HepG2 (cell line): ENCODE data around the gene RGL1. TPM values are rescaled to one million over a fixed set of nuclear protein-coding genes. Genes with fewer than 3 reads are reported as not detected.

Experiments
- CREB1 ChIP-seq, 2 experiments: fragments of 450-650 bp in 1 of 2; IDR thresholded peaks; 2 replicates each; pipeline ENCODE4 v1.6.1; 2016 to 2017; ENCODE audit warnings: control low read depth in 1 of 2, mild to moderate bottlenecking in 1 of 2, missing compliant biosample characterization in 1 of 2, missing genetic modification characterization in 1 of 2
- GTF2F1 ChIP-seq: fragments of 150-350 bp; IDR thresholded peaks from 2 replicates; pipeline ENCODE4 v1.6.1; 2014; ENCODE audit warnings: low read length
- IRF2 ChIP-seq: IDR thresholded peaks from 2 replicates; pipeline ENCODE4 v1.6.1; 2018; ENCODE audit warnings: missing genetic modification reagents, missing compliant biosample characterization
- KAT8 ChIP-seq: IDR thresholded peaks from 2 replicates; pipeline ENCODE4 v1.6.1; 2016; ENCODE audit warnings: missing genetic modification reagents, missing compliant biosample characterization
- POLR2AphosphoS5 ChIP-seq: IDR thresholded peaks from 2 replicates; pipeline ENCODE4 v1.6.1; 2012; ENCODE audit warnings: low read depth, low read length
- RARA ChIP-seq: IDR thresholded peaks from 2 replicates; pipeline ENCODE4 v1.6.1; 2016; ENCODE audit warnings: missing genetic modification reagents, missing compliant biosample characterization
- SAP130 ChIP-seq: IDR thresholded peaks from 2 replicates; pipeline ENCODE4 v1.6.1; 2016; ENCODE audit warnings: low read depth
- SIX4 ChIP-seq: sonication (generic); formaldehyde crosslinking; IDR thresholded peaks from 2 replicates; pipeline ENCODE4 v1.4.0; 2020; ENCODE audit warnings: missing genetic modification reagents
- TBX3 ChIP-seq: fragments of 450-650 bp; IDR thresholded peaks from 2 replicates; pipeline ENCODE4 v1.6.1; 2017; ENCODE audit warnings: antibody characterized with exemption, mild to moderate bottlenecking, inconsistent platforms, borderline replicate concordance
- TEAD2 ChIP-seq: sonication (generic); formaldehyde crosslinking; IDR thresholded peaks from 2 replicates; pipeline ENCODE4 v1.9.0; 2021; ENCODE audit warnings: missing genetic modification reagents
- TEAD3 ChIP-seq: optimal IDR thresholded peaks from 2 replicates; pipeline ENCODE3; 2016; ENCODE audit warnings: borderline replicate concordance
- ZNF605 ChIP-seq: sonication (generic); formaldehyde crosslinking; IDR thresholded peaks from 2 replicates; pipeline ENCODE4 v1.8.0; 2022; ENCODE audit warnings: mild to moderate bottlenecking, missing genetic modification reagents
- ZNF614 ChIP-seq: IDR thresholded peaks from 2 replicates; pipeline ENCODE4 v1.6.1; 2018; ENCODE audit warnings: missing biosample characterization, missing genetic modification reagents, inconsistent platforms, borderline replicate concordance
- ZNF792 ChIP-seq: IDR thresholded peaks from 2 replicates; pipeline ENCODE4 v1.6.1; 2016
- ZNF839 ChIP-seq: sonication (generic); formaldehyde crosslinking; IDR thresholded peaks from 2 replicates; pipeline ENCODE4 v1.4.0; 2020; ENCODE audit warnings: missing genetic modification reagents, mild to moderate bottlenecking, borderline replicate concordance
- polyA plus RNA-seq, 8 experiments: library from polyadenylated mRNA; depleted of rRNA in 3 of 8; stranded (reverse) in 7 of 8; unstranded in 1 of 8; fragments of >200 nt; fragmentation: Illumina TruSeq in 4 of 8; extraction: Trizol in 4 of 8; gene quantifications; 2 replicates each; pipeline versions ENCODE4 v1.2.1 to v1.2.3, GENCODE V29; 2011 to 2016; ENCODE audit warnings: low read depth in 4 of 8, missing spikeins in 1 of 8, mixed read lengths in 1 of 8; ENCODE audit not compliant: insufficient read depth in 1 of 8
- total RNA-seq, 5 experiments: library from RNA; depleted of rRNA; stranded (reverse); fragments of >200 nt; fragmentation: Illumina TruSeq; extraction: Trizol; gene quantifications; 2 replicates each; pipeline ENCODE4 v1.2.3, GENCODE V29; 2016; ENCODE audit warnings: low read depth in 1 of 5
- TF ChIP-seq, protein P1 (sequence below): sonication (generic); formaldehyde crosslinking; IDR thresholded peaks from 2 replicates; pipeline ENCODE4 v1.4.0; 2020; ENCODE audit warnings: mild to moderate bottlenecking, missing genetic modification reagents
- TF ChIP-seq, protein P2 (sequence below): sonication (generic); formaldehyde crosslinking; IDR thresholded peaks from 2 replicates; pipeline ENCODE4 v1.9.0; 2021; ENCODE audit warnings: missing genetic modification reagents, borderline replicate concordance
- TF ChIP-seq, protein P3 (sequence below): IDR thresholded peaks from 2 replicates; pipeline ENCODE4 v1.6.1; 2016; ENCODE audit warnings: low read depth, missing genetic modification reagents, missing compliant biosample characterization

The RGL1 gene
- total and polyA plus RNA-seq, 2 of the 13 experiments (the other 11 are each of a cell fraction or from before 2014, with no cell fraction given), result 3.5 to 4.7 TPM

DNA sequence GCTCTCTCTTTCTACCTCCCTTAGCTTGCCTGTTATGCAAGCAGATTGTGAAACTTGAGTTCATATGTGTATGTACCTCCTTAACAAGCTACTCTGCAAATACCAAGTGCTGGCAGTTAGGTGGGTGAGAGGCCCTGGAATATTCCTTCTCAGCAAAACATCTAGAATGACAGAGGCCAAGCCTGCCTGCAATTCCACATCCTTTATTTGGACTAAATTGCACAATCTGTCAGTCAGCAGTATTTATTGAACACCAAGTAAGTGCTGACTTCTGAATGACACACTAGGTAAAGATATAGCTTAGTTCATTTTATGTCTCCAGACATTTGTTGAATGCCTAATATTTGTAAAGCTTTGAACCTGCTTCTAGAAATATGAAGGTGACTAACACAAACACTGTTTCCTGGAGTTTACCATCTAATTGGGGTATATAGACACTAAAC is 87.5 kb downstream of the RGL1 start (continued):
- TF ChIP-seq, protein P1, sequence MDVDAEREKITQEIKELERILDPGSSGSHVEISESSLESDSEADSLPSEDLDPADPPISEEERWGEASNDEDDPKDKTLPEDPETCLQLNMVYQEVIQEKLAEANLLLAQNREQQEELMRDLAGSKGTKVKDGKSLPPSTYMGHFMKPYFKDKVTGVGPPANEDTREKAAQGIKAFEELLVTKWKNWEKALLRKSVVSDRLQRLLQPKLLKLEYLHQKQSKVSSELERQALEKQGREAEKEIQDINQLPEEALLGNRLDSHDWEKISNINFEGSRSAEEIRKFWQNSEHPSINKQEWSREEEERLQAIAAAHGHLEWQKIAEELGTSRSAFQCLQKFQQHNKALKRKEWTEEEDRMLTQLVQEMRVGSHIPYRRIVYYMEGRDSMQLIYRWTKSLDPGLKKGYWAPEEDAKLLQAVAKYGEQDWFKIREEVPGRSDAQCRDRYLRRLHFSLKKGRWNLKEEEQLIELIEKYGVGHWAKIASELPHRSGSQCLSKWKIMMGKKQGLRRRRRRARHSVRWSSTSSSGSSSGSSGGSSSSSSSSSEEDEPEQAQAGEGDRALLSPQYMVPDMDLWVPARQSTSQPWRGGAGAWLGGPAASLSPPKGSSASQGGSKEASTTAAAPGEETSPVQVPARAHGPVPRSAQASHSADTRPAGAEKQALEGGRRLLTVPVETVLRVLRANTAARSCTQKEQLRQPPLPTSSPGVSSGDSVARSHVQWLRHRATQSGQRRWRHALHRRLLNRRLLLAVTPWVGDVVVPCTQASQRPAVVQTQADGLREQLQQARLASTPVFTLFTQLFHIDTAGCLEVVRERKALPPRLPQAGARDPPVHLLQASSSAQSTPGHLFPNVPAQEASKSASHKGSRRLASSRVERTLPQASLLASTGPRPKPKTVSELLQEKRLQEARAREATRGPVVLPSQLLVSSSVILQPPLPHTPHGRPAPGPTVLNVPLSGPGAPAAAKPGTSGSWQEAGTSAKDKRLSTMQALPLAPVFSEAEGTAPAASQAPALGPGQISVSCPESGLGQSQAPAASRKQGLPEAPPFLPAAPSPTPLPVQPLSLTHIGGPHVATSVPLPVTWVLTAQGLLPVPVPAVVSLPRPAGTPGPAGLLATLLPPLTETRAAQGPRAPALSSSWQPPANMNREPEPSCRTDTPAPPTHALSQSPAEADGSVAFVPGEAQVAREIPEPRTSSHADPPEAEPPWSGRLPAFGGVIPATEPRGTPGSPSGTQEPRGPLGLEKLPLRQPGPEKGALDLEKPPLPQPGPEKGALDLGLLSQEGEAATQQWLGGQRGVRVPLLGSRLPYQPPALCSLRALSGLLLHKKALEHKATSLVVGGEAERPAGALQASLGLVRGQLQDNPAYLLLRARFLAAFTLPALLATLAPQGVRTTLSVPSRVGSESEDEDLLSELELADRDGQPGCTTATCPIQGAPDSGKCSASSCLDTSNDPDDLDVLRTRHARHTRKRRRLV (CRISPR knock-in tag), result no peak
- TF ChIP-seq SIX4 (CRISPR knock-in tag) (peak; percentile 41; the same call in 1 of the 2 replicates), ZNF839 (CRISPR knock-in tag) (no peak), GTF2F1 (no peak), TEAD3 (CRISPR knock-in tag) (peak; percentile 75), SAP130 (0 out of 2 replicates have a peak, but pooled peaks have one; percentile 20), RARA (peak; percentile 65; the same call in 1 of the 2 replicates), IRF2 (0 out of 2 replicates have a peak, but pooled peaks have one; percentile 46), ZNF605 (CRISPR knock-in tag) (no peak), KAT8 (CRISPR knock-in tag) (peak; percentile 37; the same call in 1 of the 2 replicates), ZNF792 (0 out of 2 replicates have a peak, but pooled peaks have one; percentile 37), ZNF614 (0 out of 2 replicates have a peak, but pooled peaks have one; percentile 48), CREB1 (IDR thresholded peaks at IDR 0.05) (no peak), CREB1 (CRISPR knock-in tag; IDR thresholded peaks at IDR 0.05) (0 out of 2 replicates have a peak, but pooled peaks have one; percentile 16), TEAD2 (no peak), TBX3 (peak; percentile 85; the same call in 1 of the 2 replicates), POLR2AphosphoS5 (no peak)
- TF ChIP-seq, protein P2, sequence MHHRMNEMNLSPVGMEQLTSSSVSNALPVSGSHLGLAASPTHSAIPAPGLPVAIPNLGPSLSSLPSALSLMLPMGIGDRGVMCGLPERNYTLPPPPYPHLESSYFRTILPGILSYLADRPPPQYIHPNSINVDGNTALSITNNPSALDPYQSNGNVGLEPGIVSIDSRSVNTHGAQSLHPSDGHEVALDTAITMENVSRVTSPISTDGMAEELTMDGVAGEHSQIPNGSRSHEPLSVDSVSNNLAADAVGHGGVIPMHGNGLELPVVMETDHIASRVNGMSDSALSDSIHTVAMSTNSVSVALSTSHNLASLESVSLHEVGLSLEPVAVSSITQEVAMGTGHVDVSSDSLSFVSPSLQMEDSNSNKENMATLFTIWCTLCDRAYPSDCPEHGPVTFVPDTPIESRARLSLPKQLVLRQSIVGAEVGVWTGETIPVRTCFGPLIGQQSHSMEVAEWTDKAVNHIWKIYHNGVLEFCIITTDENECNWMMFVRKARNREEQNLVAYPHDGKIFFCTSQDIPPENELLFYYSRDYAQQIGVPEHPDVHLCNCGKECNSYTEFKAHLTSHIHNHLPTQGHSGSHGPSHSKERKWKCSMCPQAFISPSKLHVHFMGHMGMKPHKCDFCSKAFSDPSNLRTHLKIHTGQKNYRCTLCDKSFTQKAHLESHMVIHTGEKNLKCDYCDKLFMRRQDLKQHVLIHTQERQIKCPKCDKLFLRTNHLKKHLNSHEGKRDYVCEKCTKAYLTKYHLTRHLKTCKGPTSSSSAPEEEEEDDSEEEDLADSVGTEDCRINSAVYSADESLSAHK (CRISPR knock-in tag), result no peak
- TF ChIP-seq, protein P3, sequence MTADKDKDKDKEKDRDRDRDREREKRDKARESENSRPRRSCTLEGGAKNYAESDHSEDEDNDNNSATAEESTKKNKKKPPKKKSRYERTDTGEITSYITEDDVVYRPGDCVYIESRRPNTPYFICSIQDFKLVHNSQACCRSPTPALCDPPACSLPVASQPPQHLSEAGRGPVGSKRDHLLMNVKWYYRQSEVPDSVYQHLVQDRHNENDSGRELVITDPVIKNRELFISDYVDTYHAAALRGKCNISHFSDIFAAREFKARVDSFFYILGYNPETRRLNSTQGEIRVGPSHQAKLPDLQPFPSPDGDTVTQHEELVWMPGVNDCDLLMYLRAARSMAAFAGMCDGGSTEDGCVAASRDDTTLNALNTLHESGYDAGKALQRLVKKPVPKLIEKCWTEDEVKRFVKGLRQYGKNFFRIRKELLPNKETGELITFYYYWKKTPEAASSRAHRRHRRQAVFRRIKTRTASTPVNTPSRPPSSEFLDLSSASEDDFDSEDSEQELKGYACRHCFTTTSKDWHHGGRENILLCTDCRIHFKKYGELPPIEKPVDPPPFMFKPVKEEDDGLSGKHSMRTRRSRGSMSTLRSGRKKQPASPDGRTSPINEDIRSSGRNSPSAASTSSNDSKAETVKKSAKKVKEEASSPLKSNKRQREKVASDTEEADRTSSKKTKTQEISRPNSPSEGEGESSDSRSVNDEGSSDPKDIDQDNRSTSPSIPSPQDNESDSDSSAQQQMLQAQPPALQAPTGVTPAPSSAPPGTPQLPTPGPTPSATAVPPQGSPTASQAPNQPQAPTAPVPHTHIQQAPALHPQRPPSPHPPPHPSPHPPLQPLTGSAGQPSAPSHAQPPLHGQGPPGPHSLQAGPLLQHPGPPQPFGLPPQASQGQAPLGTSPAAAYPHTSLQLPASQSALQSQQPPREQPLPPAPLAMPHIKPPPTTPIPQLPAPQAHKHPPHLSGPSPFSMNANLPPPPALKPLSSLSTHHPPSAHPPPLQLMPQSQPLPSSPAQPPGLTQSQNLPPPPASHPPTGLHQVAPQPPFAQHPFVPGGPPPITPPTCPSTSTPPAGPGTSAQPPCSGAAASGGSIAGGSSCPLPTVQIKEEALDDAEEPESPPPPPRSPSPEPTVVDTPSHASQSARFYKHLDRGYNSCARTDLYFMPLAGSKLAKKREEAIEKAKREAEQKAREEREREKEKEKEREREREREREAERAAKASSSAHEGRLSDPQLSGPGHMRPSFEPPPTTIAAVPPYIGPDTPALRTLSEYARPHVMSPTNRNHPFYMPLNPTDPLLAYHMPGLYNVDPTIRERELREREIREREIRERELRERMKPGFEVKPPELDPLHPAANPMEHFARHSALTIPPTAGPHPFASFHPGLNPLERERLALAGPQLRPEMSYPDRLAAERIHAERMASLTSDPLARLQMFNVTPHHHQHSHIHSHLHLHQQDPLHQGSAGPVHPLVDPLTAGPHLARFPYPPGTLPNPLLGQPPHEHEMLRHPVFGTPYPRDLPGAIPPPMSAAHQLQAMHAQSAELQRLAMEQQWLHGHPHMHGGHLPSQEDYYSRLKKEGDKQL (CRISPR knock-in tag), result 0 out of 2 replicates have a peak, but pooled peaks have one; percentile 32
